ENCODE measurements around the gene NOMO2.
"Not testable (repeated sequence)": the region's sequence is repeated elsewhere in the genome, so short reads cannot be mapped to it uniquely, and the experiment has no call there.

- TF ChIP-seq POLR2AphosphoS5, POLR2A (IDR thresholded peaks at IDR 0.05): not testable (repeated sequence)
Observed at GRCh38 chr16:18575945-18576344, 14.0 kb upstream of the NOMO2 start.
